Fibroblast of skin of abdomen (primary cell): ENCODE results near the gene BTBD9.

Experiments used
- DNase-seq: peaks from one replicate; pipeline ENCODE4 v3.0.0-alpha.2; 2013

BTBD9 gene

GRCh38 chr6:38593998-38594665 is 45.6 kb downstream of the BTBD9 start:
- DNase-seq: no peak

GRCh38 chr6:38593409-38593808 is 46.3 kb downstream of the BTBD9 start:
- DNase-seq: peak; percentile 32

GRCh38 chr6:38591439-38591838 is 48.3 kb downstream of the BTBD9 start:
- no peak for DNase-seq

DNA sequence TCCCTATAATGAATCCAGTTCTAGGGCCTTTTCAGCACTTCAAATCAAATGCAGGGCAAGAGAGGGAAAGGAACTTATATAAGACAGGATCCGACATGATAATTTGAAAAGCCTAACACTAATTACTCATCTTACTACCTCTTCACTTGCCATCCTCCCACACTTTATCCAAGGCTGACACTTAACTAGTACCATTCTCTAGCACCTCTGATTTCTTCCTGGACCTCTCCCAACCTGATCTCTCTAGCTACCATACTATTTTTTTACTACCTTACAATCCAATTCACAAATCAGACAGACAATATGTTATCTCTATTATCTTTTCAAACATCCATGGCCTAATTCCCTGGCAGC is 50.4 kb downstream of the BTBD9 start:
- no peak for DNase-seq

DNA sequence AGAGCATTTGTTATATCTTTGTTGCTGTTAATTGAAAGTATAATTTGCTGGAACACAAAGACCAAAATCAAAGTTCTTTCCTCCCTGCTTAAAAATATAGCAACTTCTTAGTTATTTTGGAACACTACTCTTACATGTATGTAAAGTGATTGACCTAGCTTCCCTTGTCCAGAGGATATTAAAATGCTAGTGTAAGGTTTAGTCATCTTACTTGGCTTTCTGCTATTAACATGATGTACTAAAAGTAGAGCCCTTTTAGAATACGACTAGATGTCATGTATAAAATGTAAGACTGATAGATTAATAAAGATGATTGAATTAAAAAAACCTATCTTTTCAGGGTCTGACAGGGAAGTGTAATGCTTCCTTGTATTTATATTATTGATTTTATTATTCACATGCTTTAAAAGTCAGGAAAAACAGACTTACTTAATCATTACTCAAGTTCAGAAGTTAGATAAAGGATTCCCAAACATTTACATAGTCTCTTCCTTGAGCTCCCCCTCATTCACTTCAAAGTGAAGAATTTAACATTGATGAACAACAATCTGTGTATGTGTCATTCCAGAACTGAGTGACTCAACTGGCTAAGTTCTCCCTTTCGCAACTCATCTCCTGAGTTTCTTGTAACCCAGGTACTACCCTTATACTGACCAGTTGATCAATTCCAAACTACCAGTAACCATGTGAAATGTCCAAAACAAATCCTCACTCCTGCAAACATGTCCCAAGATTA is 50.9 kb downstream of the BTBD9 start:
- DNase-seq: peak; percentile 59

- DNase-seq: no peak
Measured at GRCh38 chr6:38587766-38588362, 51.9 kb downstream of the BTBD9 start.

DNA sequence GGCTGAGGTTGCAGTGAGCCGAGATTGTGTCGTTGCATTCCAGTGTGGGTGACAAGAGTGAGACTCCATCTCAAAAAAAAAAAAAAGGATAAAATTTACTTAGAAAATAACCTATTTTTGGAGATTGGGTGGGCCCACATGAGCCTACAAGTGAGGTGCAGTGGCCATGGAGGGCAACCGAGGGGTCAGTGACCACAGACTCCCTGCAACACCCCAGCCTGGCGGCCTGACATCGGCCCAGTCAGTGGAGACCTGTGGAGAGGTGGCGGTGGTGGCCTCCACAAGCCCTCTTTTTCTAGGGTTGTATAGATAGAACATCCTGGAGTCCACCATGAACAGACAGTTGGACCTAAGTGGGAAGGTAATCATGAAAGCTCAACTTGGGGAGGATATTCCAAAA is 52.7 kb downstream of the BTBD9 start:
- no peak for DNase-seq

DNA sequence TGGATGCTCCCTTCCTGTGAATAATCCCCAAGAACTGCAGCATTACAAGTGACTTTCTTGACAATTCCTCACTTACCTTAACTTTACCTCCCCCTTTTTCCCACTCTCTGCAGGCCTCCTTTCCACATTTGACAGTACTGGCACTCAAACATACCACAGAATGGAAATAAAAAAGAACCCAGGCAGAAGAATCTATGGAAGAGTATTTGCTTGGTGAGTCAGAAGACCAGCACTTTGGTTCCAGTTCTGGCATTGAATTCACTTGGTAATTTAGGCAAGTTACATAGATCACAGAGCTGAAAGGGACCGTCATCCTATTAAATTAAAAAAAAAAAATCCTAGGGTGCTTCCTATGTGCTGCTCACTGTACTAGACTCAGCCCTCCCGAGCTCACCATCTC is 55.0 kb downstream of the BTBD9 start:
- DNase-seq: no peak

DNA sequence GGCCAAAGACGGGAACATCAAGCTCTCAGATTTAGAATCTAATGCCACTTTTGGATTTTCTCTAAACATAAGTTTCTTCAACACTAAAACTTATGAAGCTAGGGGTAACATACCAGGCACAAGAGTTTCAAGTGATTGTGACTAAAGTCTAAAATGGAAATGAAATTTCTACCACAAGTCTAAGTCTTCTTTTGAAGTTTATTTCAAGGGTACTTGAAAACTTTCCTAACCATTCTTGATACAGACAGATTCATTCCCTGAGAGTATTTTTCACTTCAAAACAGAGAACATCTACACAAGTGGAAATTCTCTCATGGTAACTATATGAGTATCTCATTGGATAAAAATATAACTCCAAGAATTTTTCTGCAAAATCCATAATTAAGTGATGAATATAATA is 56.2 kb downstream of the BTBD9 start:
- DNase-seq: no peak

DNA sequence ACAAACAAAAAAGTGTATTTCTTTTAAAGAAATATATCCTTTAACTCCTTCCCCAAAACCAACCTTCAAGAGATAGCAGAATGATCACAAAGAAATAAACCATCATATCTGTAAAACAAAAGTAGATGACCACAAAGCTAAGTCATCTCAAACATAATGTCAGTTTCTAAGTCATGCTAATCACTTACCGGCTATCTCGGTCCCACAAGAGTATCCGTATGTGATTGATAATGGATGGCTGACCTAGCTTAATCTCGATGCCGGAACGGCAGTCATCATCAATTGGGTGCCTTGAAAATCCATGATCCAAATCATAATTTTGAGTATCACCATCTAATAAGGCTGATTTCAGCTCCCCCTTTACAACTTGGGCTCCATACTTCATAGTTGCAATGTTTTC is 59.7 kb downstream of the BTBD9 start:
- DNase-seq: no peak

- no peak for DNase-seq
Measured at GRCh38 chr6:38579010-38579628, 60.6 kb downstream of the BTBD9 start.

GRCh38 chr6:38578075-38578474 is 61.7 kb downstream of the BTBD9 start:
- no peak for DNase-seq

GRCh38 chr6:38577492-38577891 is 62.2 kb downstream of the BTBD9 start:
- no peak for DNase-seq

DNA sequence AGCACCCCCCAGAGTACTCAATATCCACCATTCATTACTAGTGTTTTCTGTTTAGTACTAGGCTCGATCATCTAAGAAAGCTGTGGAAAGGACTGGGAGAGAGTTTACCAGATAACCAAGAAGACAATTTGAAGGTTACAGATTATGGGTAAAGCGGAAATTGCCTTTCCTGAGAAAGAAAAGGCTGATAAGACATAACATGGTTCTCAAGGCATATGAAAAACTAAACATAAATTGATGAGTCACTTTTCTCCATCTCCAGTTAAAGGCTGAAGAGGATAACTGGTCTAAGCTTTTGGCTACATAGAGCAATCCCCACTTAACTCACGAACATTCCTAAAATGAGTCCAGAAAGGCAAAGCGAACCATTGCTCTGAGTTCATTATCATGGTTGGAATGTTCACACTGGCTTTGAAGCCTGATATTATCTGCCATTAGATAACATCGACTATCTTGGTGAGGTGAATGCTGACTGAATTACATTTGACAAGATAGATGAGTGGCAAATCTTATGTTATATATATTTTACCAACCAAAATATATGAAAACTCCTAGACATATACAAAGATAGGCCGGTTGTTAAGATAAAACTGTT is 65.8 kb downstream of the BTBD9 start:
- no peak for DNase-seq

GRCh38 chr6:38572186-38572813 is 67.4 kb downstream of the BTBD9 start:
- DNase-seq: no peak

GRCh38 chr6:38571721-38572120 is 68.0 kb downstream of the BTBD9 start:
- DNase-seq: no peak

DNA sequence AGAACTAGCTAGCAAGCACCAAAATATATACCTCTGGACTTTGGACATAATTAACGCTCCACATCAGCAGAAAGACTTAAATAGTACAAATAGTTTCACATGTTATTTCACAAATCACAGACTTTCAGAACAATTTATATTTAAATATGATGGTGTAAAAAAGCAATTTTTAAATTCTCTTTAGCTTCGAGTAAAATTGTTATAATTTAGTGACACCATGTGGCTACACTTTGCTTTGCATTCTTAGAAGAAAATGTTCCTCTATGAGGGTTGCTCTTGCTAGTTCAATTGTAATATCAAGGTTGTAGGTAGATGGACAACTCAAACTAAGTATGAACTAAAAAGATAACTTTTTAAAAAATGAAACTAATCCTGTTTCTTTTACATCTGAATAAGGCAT is 69.0 kb downstream of the BTBD9 start:
- DNase-seq: no peak

DNA sequence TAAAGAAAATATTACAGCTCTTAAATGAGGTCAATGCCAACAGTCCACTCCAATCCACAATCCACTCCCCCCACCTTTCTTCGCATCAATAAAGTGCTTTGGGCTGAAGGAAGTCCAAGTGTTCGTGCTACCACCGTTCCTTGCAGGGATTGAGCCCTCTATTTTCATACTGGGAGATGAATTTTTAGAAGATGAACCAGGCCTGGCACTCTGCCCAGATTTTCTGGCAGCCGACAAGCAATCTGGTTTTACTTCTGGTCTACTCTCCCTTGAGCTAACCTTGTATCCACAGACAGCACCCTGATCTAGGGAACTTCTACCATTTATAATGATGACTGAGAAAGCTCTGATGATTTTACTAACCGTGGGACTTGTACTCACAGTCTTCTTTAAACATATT is 72.3 kb downstream of the BTBD9 start:
- DNase-seq: peak; percentile 93

GRCh38 chr6:38566295-38567030 is 73.3 kb downstream of the BTBD9 start:
- DNase-seq: no peak

GRCh38 chr6:38564301-38564700 is 75.4 kb downstream of the BTBD9 start:
- no peak for DNase-seq

DNA sequence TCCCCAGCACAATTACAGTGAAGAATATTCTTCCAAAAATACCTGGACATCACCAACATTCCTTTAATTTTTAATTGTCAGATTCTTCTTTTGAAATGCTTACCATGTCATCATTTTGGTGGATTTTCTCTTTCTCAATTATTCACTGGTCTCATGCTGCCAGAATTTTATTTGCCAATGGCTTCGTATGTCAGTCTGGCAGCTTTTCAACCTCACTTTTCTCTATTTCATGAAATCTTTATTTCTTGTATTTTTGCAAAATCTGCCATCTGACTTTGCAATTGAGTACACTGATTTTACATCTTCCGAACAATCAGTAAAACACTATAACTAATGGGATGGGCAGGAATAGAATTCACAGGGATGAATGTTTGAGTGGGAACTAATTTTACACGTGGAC is 84.1 kb downstream of the BTBD9 start:
- DNase-seq: no peak
